PC-9 (cell line): ENCODE data around the gene MYH6. TPM values are rescaled to one million over a fixed set of nuclear protein-coding genes. Genes with fewer than 3 reads are reported as not detected.

Experiments used
- BruUV-seq: library from RNA; stranded (reverse); fragments of 400-500 nt; replicated peaks from 2 replicates; lab custom pipeline; 2021; lab: Mats Ljungman, UMichigan
- CTCF ChIA-PET: fragments of 300-600 bp; sonication (Branson Sonifier 250); formaldehyde crosslinking; loops from one replicate; lab custom pipeline; 2022; ENCODE audit warnings: antibody characterized with exemption; lab: Charles Lee
- POLR2A ChIA-PET: fragments of 300-600 bp; sonication (Branson Sonifier 250); formaldehyde crosslinking; loops from one replicate; lab custom pipeline; 2022; ENCODE audit warnings: antibody characterized with exemption; ENCODE audit not compliant: unreplicated experiment; lab: Charles Lee
- DNase-seq, 2 experiments: peaks; one replicate each; pipeline versions ENCODE4 v3.0.0 to v3.0.0-alpha.2; 2015 to 2022; ENCODE audit warnings: mixed read lengths in 1 of 2
- H2AFZ ChIP-seq: fragments of 200-600 bp; sonication (generic); 2 replicates; pipeline ENCODE4 v1.8.1; 2017; ENCODE audit warnings: antibody characterized with exemption
- H3F3A ChIP-seq: fragments of 200-600 bp; sonication (generic); 2 replicates; pipeline ENCODE4 v1.8.1; 2017; ENCODE audit warnings: antibody characterized with exemption, mild to moderate bottlenecking, low read depth; ENCODE audit not compliant: insufficient read depth
- H3K27ac ChIP-seq: fragments of 200-600 bp; sonication (generic); 2 replicates; pipeline ENCODE4 v1.6.1; 2016; ENCODE audit warnings: mixed run types
- H3K27me3 ChIP-seq: fragments of 200-600 bp; sonication (generic); 2 replicates; pipeline ENCODE4 v1.6.1; 2016; ENCODE audit warnings: low read depth, mixed run types; ENCODE audit not compliant: insufficient read depth
- H3K36me3 ChIP-seq: fragments of 200-600 bp; sonication (generic); 2 replicates; pipeline ENCODE4 v1.6.1; 2016; ENCODE audit warnings: low read depth, mixed run types
- H3K4me1 ChIP-seq: fragments of 200-600 bp; sonication (generic); replicated peaks from 2 replicates; pipeline ENCODE4 v1.6.1; 2016; ENCODE audit warnings: mixed run types; ENCODE audit not compliant: insufficient read depth
- H3K4me2 ChIP-seq: fragments of 200-600 bp; sonication (generic); 2 replicates; pipeline ENCODE4 v1.6.1; 2017; ENCODE audit warnings: mixed run types
- H3K4me3 ChIP-seq: fragments of 200-600 bp; sonication (generic); 2 replicates; pipeline ENCODE4 v1.6.1; 2016; ENCODE audit warnings: mixed run types
- H3K79me2 ChIP-seq: fragments of 200-600 bp; sonication (generic); 2 replicates; pipeline ENCODE4 v1.6.1; 2017; ENCODE audit warnings: low read depth, mixed run types
- H3K9me2 ChIP-seq: fragments of 200-600 bp; sonication (generic); 2 replicates; pipeline ENCODE4 v1.8.1; 2017; ENCODE audit warnings: mild to moderate bottlenecking; ENCODE audit not compliant: insufficient read depth
- H3K9me3 ChIP-seq: fragments of 200-600 bp; sonication (generic); 2 replicates; pipeline ENCODE4 v1.8.1; 2016; ENCODE audit warnings: low read depth; ENCODE audit not compliant: insufficient read depth
- H4K20me1 ChIP-seq: fragments of 200-600 bp; sonication (generic); 2 replicates; pipeline ENCODE4 v1.8.1; 2017; ENCODE audit not compliant: insufficient read depth
- CTCF ChIP-seq: fragments of 200-600 bp; sonication (generic); conservative IDR thresholded peaks from 2 replicates; pipeline ENCODE4 v1.6.1; 2017; ENCODE audit warnings: mixed run types, antibody characterized with exemption, mild to moderate bottlenecking, moderate library complexity
- EZH2 ChIP-seq: fragments of 200-600 bp; sonication (generic); IDR thresholded peaks from 2 replicates; pipeline ENCODE4 v1.8.0; 2017; ENCODE audit warnings: antibody characterized with exemption, low read depth
- intact Hi-C: fragments of 100-400 bp; cut with micrococcal nuclease; formaldehyde crosslinking; loops from one replicate; pipeline ENCODE4 v1.10.0; 2022; ENCODE audit not compliant: unreplicated experiment
- total RNA-seq: library from RNA; stranded (reverse); gene quantifications from 2 replicates; pipeline ENCODE4 v1.2.3, GENCODE V29; 2021

MYH6 gene
- total RNA-seq, 1 experiment from 2014 or later, result not detected

DNA sequence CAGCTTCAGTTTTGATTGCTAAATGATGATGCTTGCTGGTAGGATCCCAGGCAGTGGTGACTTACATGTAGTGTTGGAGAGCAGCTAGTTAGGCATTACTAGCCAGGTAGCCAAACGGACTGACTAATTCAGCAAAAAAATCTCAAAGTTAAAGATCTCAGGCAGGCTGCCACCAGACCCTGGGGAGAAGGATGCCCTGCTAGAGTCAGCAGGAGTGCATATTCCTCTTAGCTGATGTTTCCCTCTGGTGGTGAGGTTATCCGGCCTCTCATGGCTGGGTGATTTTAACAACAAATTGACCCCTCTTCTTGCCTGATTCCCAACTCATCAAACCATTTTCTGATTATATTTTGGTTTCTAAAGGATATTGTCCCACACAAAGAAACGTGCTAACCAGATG lies 45.9 kb downstream of the MYH6 start:
- ChIA-PET CTCF (no interaction called here), POLR2A (no interaction called here)
- peaks cover 64% of the 10 kb centered on the region for H3K27me3 ChIP-seq
- no peak overlapping the region for H3K4me3 ChIP-seq
- no peak overlapping the region for H2AFZ ChIP-seq
- no peak for TF ChIP-seq EZH2
- no peak for TF ChIP-seq CTCF
- H3F3A ChIP-seq, result no peaks in the 10 kb centered on the region
- H3K27ac ChIP-seq, result no peak overlapping the region
- intact Hi-C loops, result no loop called here
- no TSS peak for BruUV-seq
- no peaks in the 10 kb centered on the region for H4K20me1 ChIP-seq
- H3K79me2 ChIP-seq, result no peaks in the 10 kb centered on the region
- DNase-seq, result no peak
- H3K9me2 ChIP-seq, result no peaks in the 10 kb centered on the region
- no peaks in the 10 kb centered on the region for H3K4me1 ChIP-seq
- H3K36me3 ChIP-seq, result no peaks in the 10 kb centered on the region
- no peaks in the 10 kb centered on the region for H3K9me3 ChIP-seq
- no peak overlapping the region for H3K4me2 ChIP-seq

GRCh38 chr14:23361763-23362162 lies 46.3 kb downstream of the MYH6 start:
- H3K36me3 ChIP-seq, result no peaks in the 10 kb centered on the region
- no peak for DNase-seq
- intact Hi-C loops, result no loop called here
- no peaks in the 10 kb centered on the region for H4K20me1 ChIP-seq
- H3K4me1 ChIP-seq, result no peaks in the 10 kb centered on the region
- no peak overlapping the region for H3K4me3 ChIP-seq
- H3K9me2 ChIP-seq, result no peaks in the 10 kb centered on the region
- H2AFZ ChIP-seq, result no peak overlapping the region
- H3K4me2 ChIP-seq, result no peak overlapping the region
- no peak overlapping the region for H3K27ac ChIP-seq
- BruUV-seq, result no TSS peak
- ChIA-PET POLR2A (no interaction called here), CTCF (no interaction called here)
- TF ChIP-seq CTCF, result no peak
- no peak for TF ChIP-seq EZH2
- H3F3A ChIP-seq, result no peaks in the 10 kb centered on the region
- no peaks in the 10 kb centered on the region for H3K9me3 ChIP-seq
- no peaks in the 10 kb centered on the region for H3K79me2 ChIP-seq
- H3K27me3 ChIP-seq, result peaks cover 63% of the 10 kb centered on the region

DNA sequence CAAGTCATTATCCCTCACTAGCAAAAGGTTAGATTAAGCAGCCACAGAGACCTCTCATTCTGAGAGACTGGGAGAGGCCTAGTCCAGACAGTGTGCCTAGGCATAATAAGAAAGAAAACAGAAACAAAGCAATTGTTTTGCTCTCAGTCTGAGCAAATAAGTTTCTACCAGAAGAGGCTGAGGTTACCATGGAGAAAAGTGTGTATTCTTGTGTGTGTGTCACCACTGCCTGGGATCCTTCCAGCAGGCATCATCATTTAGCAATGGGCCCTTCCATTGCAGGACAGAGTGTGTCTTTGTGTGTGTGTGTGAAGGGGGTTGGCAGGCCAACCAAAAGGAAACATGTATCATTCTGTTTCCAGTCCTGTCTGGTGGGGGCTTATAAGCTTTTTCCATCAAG lies 46.8 kb downstream of the MYH6 start:
- no peaks in the 10 kb centered on the region for H3K9me3 ChIP-seq
- no peaks in the 10 kb centered on the region for H3K9me2 ChIP-seq
- POLR2A ChIA-PET, result no interaction called here
- H3K4me3 ChIP-seq, result no peak overlapping the region
- intact Hi-C loops, result no loop called here
- H3K4me2 ChIP-seq, result no peak overlapping the region
- H3F3A ChIP-seq, result no peaks in the 10 kb centered on the region
- DNase-seq, result no peak
- no peaks in the 10 kb centered on the region for H4K20me1 ChIP-seq
- no peak overlapping the region for H2AFZ ChIP-seq
- no peak for TF ChIP-seq CTCF
- TF ChIP-seq EZH2, result no peak
- H3K79me2 ChIP-seq, result no peaks in the 10 kb centered on the region
- no peak overlapping the region for H3K27ac ChIP-seq
- H3K4me1 ChIP-seq, result no peaks in the 10 kb centered on the region
- H3K36me3 ChIP-seq, result no peaks in the 10 kb centered on the region
- CTCF ChIA-PET, result no interaction called here
- H3K27me3 ChIP-seq, result peaks cover 66% of the 10 kb centered on the region
- no TSS peak for BruUV-seq
